Measurements from ENCODE around the gene EXOC3.

Gene EXOC3

GRCh38 chr5:478982-479535, 36.1 kb downstream of the EXOC3 start:
- POLR2A ChIA-PET, result no interaction called here
- CTCF ChIA-PET, result no interaction called here
- no peak for DNase-seq (ENCODE audit: extremely low spot score)
- TF ChIP-seq FOXA1 (IDR thresholded peaks at IDR 0.05), result no peak
- TF ChIP-seq LEF1 (IDR thresholded peaks at IDR 0.05; ENCODE audit: borderline replicate concordance), result no peak
- TF ChIP-seq L3MBTL2 (conservative IDR thresholded peaks at IDR 0.05), result no peak
- no peak for TF ChIP-seq BHLHE40 (IDR thresholded peaks at IDR 0.05; ENCODE audit: borderline replicate concordance)
- no peak for TF ChIP-seq ARNT (IDR thresholded peaks at IDR 0.05)
- TF ChIP-seq FOXK2 (IDR thresholded peaks at IDR 0.05), result no peak
- TF ChIP-seq NFRKB (IDR thresholded peaks at IDR 0.05), result no peak
- TF ChIP-seq ZNF384 (IDR thresholded peaks at IDR 0.05), result no peak
- no peak for TF ChIP-seq HDGF (IDR thresholded peaks at IDR 0.05; ENCODE audit: borderline replicate concordance)
- TF ChIP-seq TARDBP (IDR thresholded peaks at IDR 0.05), result no peak
- TF ChIP-seq ELF4 (IDR thresholded peaks at IDR 0.05), result no peak
- TF ChIP-seq FOXM1 (IDR thresholded peaks at IDR 0.05; ENCODE audit: borderline replicate concordance), result no peak
- no peak for TF ChIP-seq CTBP1 (IDR thresholded peaks at IDR 0.05; ENCODE audit: borderline replicate concordance)
- TF ChIP-seq SP1 (IDR thresholded peaks at IDR 0.05), result no peak
- TF ChIP-seq SUZ12 (IDR thresholded peaks at IDR 0.05), result no peak
- TF ChIP-seq PKNOX1 (IDR thresholded peaks at IDR 0.05), result no peak

- TF ChIP-seq PKNOX1 (IDR thresholded peaks at IDR 0.05) (no peak), TARDBP (IDR thresholded peaks at IDR 0.05) (no peak), ARNT (IDR thresholded peaks at IDR 0.05) (no peak), HDGF (IDR thresholded peaks at IDR 0.05; ENCODE audit: borderline replicate concordance) (no peak), L3MBTL2 (conservative IDR thresholded peaks at IDR 0.05) (no peak), FOXA1 (IDR thresholded peaks at IDR 0.05) (no peak), LEF1 (IDR thresholded peaks at IDR 0.05; ENCODE audit: borderline replicate concordance) (no peak), CTBP1 (IDR thresholded peaks at IDR 0.05; ENCODE audit: borderline replicate concordance) (no peak), SP1 (IDR thresholded peaks at IDR 0.05) (no peak), NFRKB (IDR thresholded peaks at IDR 0.05) (no peak), ZNF384 (IDR thresholded peaks at IDR 0.05) (no peak), FOXM1 (IDR thresholded peaks at IDR 0.05; ENCODE audit: borderline replicate concordance) (no peak), SUZ12 (IDR thresholded peaks at IDR 0.05) (no peak), FOXK2 (IDR thresholded peaks at IDR 0.05) (no peak), BHLHE40 (IDR thresholded peaks at IDR 0.05; ENCODE audit: borderline replicate concordance) (no peak), ELF4 (IDR thresholded peaks at IDR 0.05) (no peak)
- CTCF ChIA-PET, result no interaction called here
- POLR2A ChIA-PET, result no interaction called here
- DNase-seq (ENCODE audit: extremely low spot score), result no peak
Measured at GRCh38 chr5:479566-480319, 36.8 kb downstream of the EXOC3 start.

GRCh38 chr5:481347-481746, 38.4 kb downstream of the EXOC3 start:
- DNase-seq (ENCODE audit: extremely low spot score), result no peak
- CTCF ChIA-PET, result no interaction called here

GRCh38 chr5:482021-482420, 39.0 kb downstream of the EXOC3 start:
- CTCF ChIA-PET, result no interaction called here
- POLR2A ChIA-PET, result no interaction called here
- DNase-seq (ENCODE audit: extremely low spot score), result no peak
- TF ChIP-seq BHLHE40 (IDR thresholded peaks at IDR 0.05; ENCODE audit: borderline replicate concordance), result no peak
- TF ChIP-seq ELF4 (IDR thresholded peaks at IDR 0.05), result no peak
- TF ChIP-seq FOXK2 (IDR thresholded peaks at IDR 0.05), result no peak
- TF ChIP-seq SUZ12 (IDR thresholded peaks at IDR 0.05), result no peak
- TF ChIP-seq PKNOX1 (IDR thresholded peaks at IDR 0.05), result no peak
- no peak for TF ChIP-seq ZNF384 (IDR thresholded peaks at IDR 0.05)

More at GRCh38 chr5:481347-481746, 38.4 kb downstream of the EXOC3 start:
- no peak for TF ChIP-seq FOXA1 (IDR thresholded peaks at IDR 0.05)
- TF ChIP-seq FOXM1 (IDR thresholded peaks at IDR 0.05; ENCODE audit: borderline replicate concordance), result no peak
- no peak for TF ChIP-seq HDGF (IDR thresholded peaks at IDR 0.05; ENCODE audit: borderline replicate concordance)
- TF ChIP-seq LEF1 (IDR thresholded peaks at IDR 0.05; ENCODE audit: borderline replicate concordance), result no peak
- no peak for TF ChIP-seq CTBP1 (IDR thresholded peaks at IDR 0.05; ENCODE audit: borderline replicate concordance)
- TF ChIP-seq BHLHE40 (IDR thresholded peaks at IDR 0.05; ENCODE audit: borderline replicate concordance), result no peak
- POLR2A ChIA-PET, result interaction anchor here (0.6 kb wide), 1 partner anchor 9 kb away, joined by 3 read pairs; no protein-coding TSS in a partner anchor

- ChIA-PET CTCF (no interaction called here), POLR2A (no interaction called here)
- TF ChIP-seq LEF1 (IDR thresholded peaks at IDR 0.05; ENCODE audit: borderline replicate concordance) (no peak), PKNOX1 (IDR thresholded peaks at IDR 0.05) (no peak), FOXM1 (IDR thresholded peaks at IDR 0.05; ENCODE audit: borderline replicate concordance) (no peak), L3MBTL2 (conservative IDR thresholded peaks at IDR 0.05) (no peak), ZNF384 (IDR thresholded peaks at IDR 0.05) (no peak), SP1 (IDR thresholded peaks at IDR 0.05) (no peak), SUZ12 (IDR thresholded peaks at IDR 0.05) (no peak), TARDBP (IDR thresholded peaks at IDR 0.05) (no peak)
- DNase-seq (ENCODE audit: extremely low spot score), result no peak
Measured at GRCh38 chr5:482506-482905, 39.5 kb downstream of the EXOC3 start.
